Measurements from ENCODE around the gene WNT11.

Gene WNT11

GRCh38 chr11:76186776-76187279 lies 19.5 kb downstream of the WNT11 start:
- DNase-seq (ENCODE audit: low read depth) = no peak
- H3K4me3 ChIP-seq (ENCODE audit: low read depth, low read length) = no peak overlapping the region
- TF ChIP-seq CTCF (IDR thresholded peaks at IDR 0.05; ENCODE audit: low read depth, low read length) (no peak), MAX (IDR thresholded peaks at IDR 0.05; ENCODE audit: low read depth, low read length) (no peak), POLR2A (IDR thresholded peaks at IDR 0.05; ENCODE audit: extremely low read depth, insufficient read length) (no peak)

GRCh38 chr11:76185931-76186401 lies 20.3 kb downstream of the WNT11 start:
- DNase-seq (ENCODE audit: low read depth) = no peak
- TF ChIP-seq POLR2A (IDR thresholded peaks at IDR 0.05; ENCODE audit: extremely low read depth, insufficient read length) = no peak
- TF ChIP-seq CTCF (IDR thresholded peaks at IDR 0.05; ENCODE audit: low read depth, low read length) = no peak
- TF ChIP-seq MAX (IDR thresholded peaks at IDR 0.05; ENCODE audit: low read depth, low read length) = no peak
- no peak for TF ChIP-seq MYC (IDR thresholded peaks at IDR 0.05; ENCODE audit: low read depth, low read length)
- no peak overlapping the region for H3K4me3 ChIP-seq (ENCODE audit: low read depth, low read length)

- DNase-seq (ENCODE audit: low read depth) = no peak
- TF ChIP-seq MAX (IDR thresholded peaks at IDR 0.05; ENCODE audit: low read depth, low read length) (no peak), MYC (IDR thresholded peaks at IDR 0.05; ENCODE audit: low read depth, low read length) (no peak), CTCF (IDR thresholded peaks at IDR 0.05; ENCODE audit: low read depth, low read length) (no peak), POLR2A (IDR thresholded peaks at IDR 0.05; ENCODE audit: extremely low read depth, insufficient read length) (no peak)
These were observed 20.8 kb downstream of the WNT11 start for GRCh38 chr11:76185511-76185910.

GRCh38 chr11:76184551-76184993 lies 21.7 kb downstream of the WNT11 start:
- H3K4me3 ChIP-seq (ENCODE audit: low read depth, low read length) = no peak overlapping the region
- no peak for DNase-seq (ENCODE audit: low read depth)

More at GRCh38 chr11:76185511-76185910, 20.8 kb downstream of the WNT11 start:
- no peak overlapping the region for H3K4me3 ChIP-seq (ENCODE audit: low read depth, low read length)

GRCh38 chr11:76181371-76181770 lies 24.9 kb downstream of the WNT11 start:
- DNase-seq (ENCODE audit: low read depth) = no peak

More at GRCh38 chr11:76184551-76184993, 21.7 kb downstream of the WNT11 start:
- TF ChIP-seq MAX (IDR thresholded peaks at IDR 0.05; ENCODE audit: low read depth, low read length) (no peak), POLR2A (IDR thresholded peaks at IDR 0.05; ENCODE audit: extremely low read depth, insufficient read length) (no peak), MYC (IDR thresholded peaks at IDR 0.05; ENCODE audit: low read depth, low read length) (no peak), CTCF (IDR thresholded peaks at IDR 0.05; ENCODE audit: low read depth, low read length) (no peak)

More at GRCh38 chr11:76181371-76181770, 24.9 kb downstream of the WNT11 start:
- no peak overlapping the region for H3K4me3 ChIP-seq (ENCODE audit: low read depth, low read length)
- no peak for TF ChIP-seq MAX (IDR thresholded peaks at IDR 0.05; ENCODE audit: low read depth, low read length)
- no peak for TF ChIP-seq CTCF (IDR thresholded peaks at IDR 0.05; ENCODE audit: low read depth, low read length)
- no peak for TF ChIP-seq POLR2A (IDR thresholded peaks at IDR 0.05; ENCODE audit: extremely low read depth, insufficient read length)
- TF ChIP-seq MYC (IDR thresholded peaks at IDR 0.05; ENCODE audit: low read depth, low read length) = no peak
